Central memory CD8-positive, alpha-beta T cell (primary cell): Measurements from ENCODE around the gene CTCFL.
"Not testable (repeated sequence)": the region's sequence is repeated elsewhere in the genome, so short reads cannot be mapped to it uniquely, and the experiment has no call there.

Experiments used
- ATAC-seq: fragments of 150-1000 bp; cut with Tn5 transposase; replicated peaks from 2 replicates; pipeline ENCODE4 v1.10.0; 2022; ENCODE audit warnings: mild to moderate bottlenecking, moderate FRiP score, moderate number of reproducible peaks; ENCODE audit not compliant: poor library complexity, severe bottlenecking; ENCODE audit errors: extremely low read depth
- DNase-seq, 2 donors: peaks; one replicate each; pipeline ENCODE4 v3.0.0; 2021; ENCODE audit warnings: low spot score in 2 of 2
- H3K27ac Mint-ChIP-seq: one replicate; pipeline ENCODE4 v1.8.0; 2022; ENCODE audit warnings: low read depth, mild to moderate bottlenecking, moderate library complexity, mixed read lengths
- H3K27me3 Mint-ChIP-seq: one replicate; pipeline ENCODE4 v1.8.0; 2022; ENCODE audit warnings: mixed read lengths
- H3K36me3 Mint-ChIP-seq: one replicate; pipeline ENCODE4 v1.8.0; 2022; ENCODE audit warnings: mild to moderate bottlenecking, moderate library complexity, mixed read lengths; ENCODE audit not compliant: insufficient read depth
- H3K4me1 Mint-ChIP-seq: one replicate; pipeline ENCODE4 v1.8.0; 2022; ENCODE audit warnings: mixed read lengths
- H3K4me3 Mint-ChIP-seq: one replicate; pipeline ENCODE4 v1.8.0; 2022; ENCODE audit warnings: mild to moderate bottlenecking, moderate library complexity, mixed read lengths
- H3K9me3 Mint-ChIP-seq: one replicate; pipeline ENCODE4 v1.8.0; 2022; ENCODE audit warnings: mixed read lengths

Gene CTCFL

DNA sequence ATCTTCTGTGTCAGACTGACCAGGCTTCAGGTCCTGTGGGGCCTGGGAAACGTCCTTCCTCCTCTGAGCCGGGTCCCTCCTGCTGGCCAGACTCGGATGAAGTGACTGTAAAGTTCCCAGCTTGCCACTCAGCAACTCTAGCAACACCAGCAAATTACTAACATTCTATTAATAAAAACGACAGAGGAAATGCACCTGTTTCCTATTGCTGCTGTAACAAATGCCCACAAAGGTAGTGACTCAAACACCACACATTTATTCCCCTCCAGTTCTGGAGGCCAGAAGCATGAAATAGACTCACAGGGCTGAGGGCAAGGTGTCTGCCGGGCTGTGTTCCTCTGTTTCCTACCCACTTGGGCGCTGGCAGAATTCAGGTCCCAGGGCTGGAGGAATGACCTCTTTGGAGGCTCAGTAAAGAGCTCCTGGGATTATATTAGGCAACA is 48.8 kb downstream of the CTCFL start:
- Mint-ChIP-seq H3K4me3 (no peak overlapping the region), H3K36me3 (no peaks in the 10 kb centered on the region), H3K4me1 (peaks cover 21% of the 10 kb centered on the region), H3K9me3 (no peaks in the 10 kb centered on the region), H3K27ac (no peak overlapping the region), H3K27me3 (peaks cover 23% of the 10 kb centered on the region)
- DNase-seq (no peak), ATAC-seq (no peak)

DNA sequence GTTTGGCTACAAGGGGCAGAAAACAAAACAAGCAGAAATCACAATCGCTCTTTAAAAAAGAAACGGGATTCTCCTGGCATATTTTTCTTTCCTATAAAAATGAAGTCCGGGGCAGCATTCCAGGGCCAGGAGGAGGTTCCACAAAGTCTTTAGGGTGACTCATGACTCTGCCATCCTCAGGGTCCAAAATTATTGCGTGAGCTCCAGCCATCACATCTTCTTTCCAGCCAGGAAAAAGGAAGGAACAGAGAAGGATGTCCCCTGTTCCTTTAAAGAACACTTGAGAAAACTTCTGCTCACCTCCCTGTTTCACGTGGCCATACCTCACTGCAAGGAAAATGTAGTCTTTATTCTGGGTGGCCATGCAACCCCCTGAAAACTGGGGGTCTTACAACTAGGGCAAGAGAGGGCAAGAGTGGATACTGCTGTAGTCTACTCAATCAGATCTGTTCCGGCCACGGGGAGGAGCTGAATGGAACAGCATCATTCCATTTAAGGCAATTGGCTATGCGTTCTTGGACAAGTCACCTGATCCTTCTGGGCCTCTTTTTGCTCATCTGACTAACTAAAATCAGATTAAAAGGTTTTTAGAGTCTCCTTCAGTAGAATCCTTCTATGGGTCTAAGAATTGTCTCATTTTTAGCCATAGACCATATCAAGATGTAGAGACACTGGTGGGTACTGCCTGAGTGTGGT is 49.4 kb downstream of the CTCFL start:
- Mint-ChIP-seq H3K36me3 (no peaks in the 10 kb centered on the region), H3K27ac (no peak overlapping the region), H3K4me1 (peaks cover 21% of the 10 kb centered on the region), H3K4me3 (no peak overlapping the region), H3K9me3 (no peaks in the 10 kb centered on the region), H3K27me3 (peaks cover 23% of the 10 kb centered on the region)
- no peak for ATAC-seq
- DNase-seq = no peak

DNA sequence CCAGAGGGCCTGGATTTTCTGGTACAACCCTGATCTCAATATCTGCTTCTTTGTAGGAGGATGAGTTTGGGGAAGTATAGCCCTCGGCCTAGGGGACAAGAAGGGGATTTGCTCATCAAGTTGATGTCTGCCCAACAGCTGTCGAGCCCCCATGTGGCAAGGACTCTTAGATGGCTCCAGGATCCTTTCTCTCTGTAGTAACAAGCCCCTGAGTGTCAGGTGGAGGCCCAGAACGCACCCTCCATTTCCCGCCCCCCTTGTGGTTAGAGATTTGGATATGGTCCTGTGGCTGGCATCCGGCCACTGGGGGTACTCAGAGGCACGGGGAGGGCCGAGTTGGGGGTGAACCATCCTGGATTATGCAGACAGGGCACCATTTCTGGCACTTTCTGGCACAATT is 50.1 kb downstream of the CTCFL start:
- Mint-ChIP-seq H3K4me1 (peaks cover 21% of the 10 kb centered on the region), H3K4me3 (no peak overlapping the region), H3K9me3 (no peaks in the 10 kb centered on the region), H3K27ac (no peak overlapping the region), H3K36me3 (no peaks in the 10 kb centered on the region), H3K27me3 (peaks cover 23% of the 10 kb centered on the region)
- ATAC-seq = no peak
- DNase-seq = no peak

DNA sequence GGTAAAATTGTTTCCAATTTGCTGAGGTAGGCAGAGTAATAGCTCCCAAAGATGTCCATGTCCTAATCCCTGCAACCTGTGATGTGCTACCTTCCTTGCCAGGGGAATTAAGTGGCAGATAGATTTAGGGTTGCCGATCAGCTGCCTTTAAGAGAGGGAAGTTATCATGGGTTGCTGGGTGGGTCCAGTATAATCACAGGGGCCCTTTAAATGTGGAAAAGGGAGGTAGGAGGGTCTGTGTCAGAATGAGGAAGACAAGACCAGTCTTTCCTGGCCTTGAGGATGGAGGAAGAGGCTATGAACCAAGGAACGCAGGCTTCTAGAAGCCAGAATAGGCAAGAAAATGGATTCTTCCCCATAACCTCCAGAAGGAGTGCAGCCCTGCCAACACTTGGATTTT is 50.7 kb downstream of the CTCFL start:
- Mint-ChIP-seq H3K27me3 (peaks cover 19% of the 10 kb centered on the region), H3K4me1 (peaks cover 21% of the 10 kb centered on the region), H3K27ac (no peak overlapping the region), H3K9me3 (no peaks in the 10 kb centered on the region), H3K4me3 (no peak overlapping the region), H3K36me3 (no peaks in the 10 kb centered on the region)
- DNase-seq (no peak), ATAC-seq (no peak)

DNA sequence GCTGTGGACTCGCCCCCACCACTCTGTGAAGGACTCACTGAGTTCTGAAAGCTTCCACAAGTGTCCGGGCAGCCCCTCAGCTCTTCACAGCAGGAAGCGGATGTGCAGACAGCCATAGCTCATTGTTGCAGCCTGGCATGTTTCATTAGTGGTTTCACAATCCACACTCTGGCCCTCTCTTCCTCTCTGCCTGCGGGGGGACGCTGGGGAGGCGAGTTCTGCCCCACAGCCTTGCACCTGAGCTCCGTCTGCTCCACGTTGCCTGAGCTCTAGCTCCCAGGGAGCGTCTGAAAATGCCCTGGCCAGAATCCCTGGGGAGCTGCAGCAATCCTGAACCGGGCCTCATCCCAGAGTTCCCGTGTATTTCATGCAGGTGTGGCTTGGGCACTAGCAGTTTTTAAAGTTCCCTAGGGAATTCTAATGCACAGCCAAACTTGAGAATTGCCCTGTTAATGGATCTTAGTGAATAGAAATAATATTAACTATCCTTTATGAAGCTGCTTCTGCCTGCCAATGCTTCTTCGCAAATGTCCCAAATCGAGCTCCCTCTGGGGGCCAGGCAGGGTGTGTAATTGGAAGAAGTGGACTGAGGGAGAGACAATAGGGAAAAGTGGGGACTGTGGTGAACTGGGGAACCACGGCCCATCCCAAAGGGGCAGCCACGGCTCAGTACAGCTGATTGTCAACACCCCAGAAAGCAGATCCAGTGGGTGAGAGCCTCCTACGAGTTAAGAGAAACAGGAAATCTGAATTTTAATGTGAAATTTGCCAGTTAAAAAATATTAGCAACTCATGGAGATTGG is 51.5 kb downstream of the CTCFL start:
- no peak overlapping the region for H3K27ac Mint-ChIP-seq
- DNase-seq (no peak), ATAC-seq (peak; percentile 79)
- peak overlapping the region; percentile 13 for H3K4me3 Mint-ChIP-seq
- peaks cover 21% of the 10 kb centered on the region for H3K4me1 Mint-ChIP-seq
- peaks cover 19% of the 10 kb centered on the region for H3K27me3 Mint-ChIP-seq
- H3K9me3 Mint-ChIP-seq = no peaks in the 10 kb centered on the region
- H3K36me3 Mint-ChIP-seq = no peaks in the 10 kb centered on the region

DNA sequence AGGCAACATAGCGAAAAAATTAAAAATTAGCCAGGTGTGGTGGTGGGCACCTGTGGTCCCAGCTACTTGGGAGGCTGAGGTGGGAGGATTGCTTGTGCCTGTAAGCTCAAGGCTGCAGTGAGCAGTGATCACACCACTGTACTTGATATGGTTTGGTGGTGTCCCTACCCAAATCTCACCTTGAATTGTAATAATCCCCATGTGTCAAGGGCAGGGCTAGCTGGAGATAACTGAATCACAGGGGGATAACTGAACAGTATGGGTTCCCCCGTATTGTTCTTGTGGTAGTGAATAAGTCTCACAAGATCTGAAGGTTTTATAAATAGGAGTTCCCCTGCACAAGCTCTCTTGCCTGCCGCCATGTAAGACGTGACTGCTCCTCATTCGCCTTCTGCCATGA is 52.5 kb downstream of the CTCFL start:
- Mint-ChIP-seq H3K27ac (peak overlapping the region; percentile 20), H3K27me3 (peaks cover 19% of the 10 kb centered on the region), H3K4me1 (peaks cover 21% of the 10 kb centered on the region)
- ATAC-seq, H3K36me3 Mint-ChIP-seq, H3K4me3 Mint-ChIP-seq, DNase-seq, H3K9me3 Mint-ChIP-seq: not testable (repeated sequence)

DNA sequence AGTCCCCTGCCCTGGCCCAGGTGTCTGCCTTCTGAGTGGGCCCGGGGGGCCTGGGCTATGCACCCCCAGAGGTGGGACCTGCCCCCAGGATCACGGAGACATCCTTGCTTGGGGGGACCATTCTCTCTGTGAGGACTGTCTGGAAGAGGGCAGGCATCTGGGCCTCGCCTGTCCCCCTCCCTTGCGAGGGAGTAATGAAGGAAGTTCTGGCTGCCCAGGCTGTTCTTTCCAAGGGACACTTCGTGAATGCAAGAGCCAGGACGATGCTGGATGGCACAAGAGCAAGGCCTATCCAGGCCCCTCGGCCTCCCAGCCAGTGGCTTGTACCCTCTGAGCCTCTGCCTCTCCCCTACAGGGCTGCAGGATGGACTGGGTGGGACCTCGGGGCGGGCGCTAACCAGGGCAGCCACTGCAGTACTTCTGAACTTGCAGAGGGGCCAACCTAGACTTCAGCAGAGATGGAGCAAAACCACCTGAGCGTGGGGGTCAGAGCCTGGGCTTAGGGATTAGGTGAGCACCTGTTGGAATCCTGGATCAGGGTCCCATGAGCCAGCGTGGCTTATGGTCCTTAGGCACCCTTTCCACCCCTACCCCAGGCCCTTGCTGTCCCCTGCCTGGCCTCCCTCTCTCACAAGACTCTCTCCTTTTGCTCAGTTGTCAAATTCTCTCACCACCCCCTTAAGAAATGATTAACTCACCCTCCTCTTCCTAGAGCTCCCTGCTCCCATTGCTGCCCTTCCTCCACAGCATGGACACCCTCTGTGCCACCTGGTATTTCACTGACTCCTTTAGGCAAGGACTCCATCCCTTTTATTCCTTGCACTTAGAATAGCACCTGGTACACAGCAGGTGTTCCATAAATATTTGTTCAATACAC is 53.2 kb downstream of the CTCFL start:
- peaks cover 21% of the 10 kb centered on the region for H3K4me1 Mint-ChIP-seq
- H3K4me3 Mint-ChIP-seq = no peak overlapping the region
- DNase-seq (no peak), ATAC-seq (no peak)
- H3K36me3 Mint-ChIP-seq = no peaks in the 10 kb centered on the region
- peak overlapping the region; percentile 20 for H3K27ac Mint-ChIP-seq
- H3K9me3 Mint-ChIP-seq = no peaks in the 10 kb centered on the region
- H3K27me3 Mint-ChIP-seq = peaks cover 16% of the 10 kb centered on the region

DNA sequence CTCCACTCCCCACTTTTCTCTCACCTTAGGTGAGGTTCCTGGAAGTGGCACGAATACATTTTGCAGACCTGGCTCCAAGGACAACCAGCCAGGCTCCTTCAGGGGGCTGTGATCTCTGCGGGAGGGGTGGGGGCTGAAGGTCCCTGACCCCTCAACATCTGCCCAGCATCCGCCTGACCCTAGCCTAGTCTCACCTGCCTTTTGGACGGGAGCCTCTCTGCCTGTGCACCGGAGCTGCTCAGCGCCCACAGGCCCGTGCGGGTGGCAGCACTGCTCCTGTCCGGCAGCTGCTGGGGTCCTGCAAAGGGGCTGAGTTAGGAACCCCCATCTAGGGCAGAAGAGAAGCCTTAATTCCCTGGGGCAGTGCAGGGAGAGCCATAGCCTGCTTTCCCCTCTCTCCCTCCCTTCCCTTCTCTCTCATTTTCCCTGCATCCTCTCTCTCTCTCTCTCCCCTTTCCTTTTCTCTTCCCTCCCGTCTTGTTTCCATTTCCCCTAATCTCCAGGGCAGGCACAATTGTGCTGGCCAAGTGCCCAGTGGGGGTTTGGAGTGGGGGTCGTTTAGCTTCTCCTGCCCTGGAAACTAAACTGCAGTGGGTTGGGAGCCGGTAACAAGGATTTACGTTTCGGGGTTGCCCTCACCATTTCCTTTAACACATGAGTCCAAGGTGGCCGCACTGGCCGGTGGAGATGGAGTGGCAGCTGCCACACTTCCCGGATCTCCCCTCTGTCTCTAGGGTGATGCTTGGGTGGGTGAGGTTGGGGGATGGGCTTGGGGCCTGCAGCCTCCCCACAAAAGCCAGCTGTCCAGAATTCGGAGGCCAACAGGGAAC is 54.1 kb downstream of the CTCFL start:
- no peaks in the 10 kb centered on the region for H3K9me3 Mint-ChIP-seq
- H3K4me1 Mint-ChIP-seq = peaks cover 21% of the 10 kb centered on the region
- H3K36me3 Mint-ChIP-seq = no peaks in the 10 kb centered on the region
- DNase-seq = no peak
- no peak overlapping the region for H3K4me3 Mint-ChIP-seq
- ATAC-seq = no peak
- H3K27ac Mint-ChIP-seq = no peak overlapping the region
- peaks cover 16% of the 10 kb centered on the region for H3K27me3 Mint-ChIP-seq

DNA sequence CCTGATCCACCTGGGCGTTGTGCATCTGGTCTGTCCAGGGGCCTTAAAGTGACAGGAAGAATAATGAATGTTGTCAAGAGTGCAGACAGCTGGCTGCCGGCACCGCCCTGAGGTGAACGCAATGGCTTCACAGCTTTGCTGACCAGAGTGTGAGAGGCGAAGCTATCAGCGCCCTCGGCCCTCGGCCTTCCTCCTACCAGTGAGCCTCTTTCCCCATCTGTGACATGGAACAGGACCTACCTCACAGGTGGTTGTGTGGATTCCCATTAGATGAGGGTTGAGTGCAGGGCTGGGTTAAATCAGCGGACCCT is 54.8 kb downstream of the CTCFL start:
- H3K27ac Mint-ChIP-seq = no peak overlapping the region
- DNase-seq (no peak), ATAC-seq (no peak)
- peaks cover 16% of the 10 kb centered on the region for H3K27me3 Mint-ChIP-seq
- no peak overlapping the region for H3K4me3 Mint-ChIP-seq
- peaks cover 21% of the 10 kb centered on the region for H3K4me1 Mint-ChIP-seq
- no peaks in the 10 kb centered on the region for H3K36me3 Mint-ChIP-seq
- no peaks in the 10 kb centered on the region for H3K9me3 Mint-ChIP-seq

DNA sequence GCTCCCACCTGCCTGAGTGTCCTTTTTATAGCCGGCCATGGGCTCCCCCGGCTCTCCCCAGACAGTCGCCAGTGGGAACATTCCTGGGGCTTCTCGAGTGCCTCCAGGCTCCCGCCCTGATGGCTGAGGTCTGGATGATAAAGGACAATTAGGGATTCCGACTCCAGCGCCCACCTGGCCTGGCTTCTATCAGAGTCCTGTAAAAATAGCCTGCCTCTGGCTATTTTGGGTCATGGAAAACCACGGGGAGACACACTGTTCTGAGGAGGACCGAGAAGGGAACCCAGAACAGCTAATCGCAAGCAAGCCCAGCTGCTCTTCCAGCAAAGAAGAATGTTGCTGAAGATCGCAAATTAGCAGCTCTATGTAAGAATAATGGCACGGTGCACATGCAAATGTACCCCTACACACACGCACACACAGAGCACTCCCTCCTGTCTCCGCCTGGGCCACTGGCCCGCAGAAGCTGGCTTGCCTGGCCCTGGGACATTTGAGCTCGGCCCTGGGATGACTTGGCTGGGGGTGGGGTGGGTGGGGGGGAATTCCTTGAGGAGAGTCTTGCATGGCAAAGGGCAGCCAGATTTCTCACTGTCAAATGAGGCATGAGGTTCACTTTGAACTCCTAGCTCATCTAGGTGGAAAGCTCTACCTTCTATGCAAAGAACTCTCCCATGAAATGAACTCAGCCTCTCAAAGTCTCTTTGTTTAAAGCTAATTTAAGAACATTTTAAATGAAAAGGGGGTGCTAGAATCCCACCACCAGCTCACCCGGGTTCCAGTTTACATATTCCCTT is 55.3 kb downstream of the CTCFL start:
- no peak for ATAC-seq
- peaks cover 21% of the 10 kb centered on the region for H3K4me1 Mint-ChIP-seq
- H3K27ac Mint-ChIP-seq = no peak overlapping the region
- no peaks in the 10 kb centered on the region for H3K9me3 Mint-ChIP-seq
- H3K4me3 Mint-ChIP-seq = no peak overlapping the region
- H3K27me3 Mint-ChIP-seq = peaks cover 16% of the 10 kb centered on the region
- H3K36me3 Mint-ChIP-seq = no peaks in the 10 kb centered on the region
- no peak for DNase-seq

DNA sequence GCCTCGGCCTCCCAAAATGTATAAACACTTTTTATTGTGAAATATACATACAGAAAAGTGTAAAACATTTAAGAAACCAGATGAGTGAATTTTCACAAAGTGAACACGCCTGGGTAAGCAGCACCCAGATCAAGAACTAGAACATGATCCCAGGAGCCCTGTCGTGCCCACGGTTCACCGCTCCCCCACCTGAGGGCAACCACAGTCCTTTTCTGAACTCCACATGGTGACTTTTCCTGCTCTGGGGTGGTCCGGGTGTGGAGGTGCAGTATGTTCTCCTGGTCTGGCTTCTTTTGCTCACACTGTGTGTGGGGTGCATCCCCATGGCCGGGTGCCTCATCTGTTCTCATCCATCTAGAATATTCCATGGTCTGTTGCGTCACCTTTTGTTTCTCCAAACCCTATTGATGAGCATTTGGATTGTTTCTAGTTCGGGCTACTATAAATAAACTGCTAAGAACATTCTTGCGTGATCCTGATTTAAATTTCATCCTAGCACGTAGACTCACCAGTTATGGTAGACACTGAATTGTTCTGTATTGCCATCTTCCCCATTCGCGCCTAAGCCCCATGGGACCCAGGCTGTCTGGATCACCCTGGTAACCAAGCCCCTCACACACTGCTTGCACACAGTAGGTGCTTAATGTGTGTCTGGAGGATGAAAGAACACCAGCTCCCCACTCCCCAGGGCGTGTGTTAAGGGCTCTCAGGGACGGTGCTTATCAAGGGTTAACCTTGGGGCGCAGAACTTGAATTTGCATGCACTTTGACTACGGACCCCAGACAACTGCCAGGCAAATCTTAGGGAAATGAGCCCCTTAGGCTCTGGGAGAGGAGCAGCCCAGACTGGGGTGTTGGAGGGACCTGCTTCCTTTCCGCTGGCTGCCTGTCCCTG is 56.2 kb downstream of the CTCFL start:
- no peaks in the 10 kb centered on the region for H3K9me3 Mint-ChIP-seq
- H3K4me3 Mint-ChIP-seq = no peak overlapping the region
- no peaks in the 10 kb centered on the region for H3K36me3 Mint-ChIP-seq
- H3K4me1 Mint-ChIP-seq = peaks cover 16% of the 10 kb centered on the region
- DNase-seq (no peak), ATAC-seq (no peak)
- peaks cover 16% of the 10 kb centered on the region for H3K27me3 Mint-ChIP-seq
- no peak overlapping the region for H3K27ac Mint-ChIP-seq
